COR-L47 (cell line): ENCODE measurements around the gene CES3.
A peak's percentile ranks its signal among the peaks of the same experiment; 100 is the strongest.
"Not testable (repeated sequence)": the region's sequence is repeated elsewhere in the genome, so short reads cannot be mapped to it uniquely, and the experiment has no call there.

ENCODE experiments used
- DNase-seq: peaks from one replicate; lab custom pipeline; 2025; lab: John Stamatoyannopoulos, UW

Gene CES3

DNA sequence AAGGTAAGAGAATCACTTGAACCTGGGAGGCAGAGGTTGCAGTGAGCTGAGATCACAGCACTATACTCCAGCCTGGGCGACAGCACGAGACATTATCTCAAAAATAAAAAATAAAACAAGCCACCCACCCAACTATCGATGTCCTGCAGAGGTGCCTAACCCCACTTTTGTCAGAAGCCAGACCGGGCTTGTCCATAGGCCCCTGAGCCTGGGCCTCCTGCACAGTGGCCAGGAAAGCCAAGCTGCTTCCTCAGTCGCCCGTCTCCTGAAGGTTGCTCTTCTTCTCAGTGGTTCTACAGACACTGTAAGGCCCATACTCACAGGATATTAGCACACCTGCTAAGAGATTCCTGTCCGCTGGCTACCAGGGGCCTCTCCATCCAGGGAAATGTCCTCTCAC, 14.5 kb upstream of the CES3 start:
- no peak for DNase-seq

DNA sequence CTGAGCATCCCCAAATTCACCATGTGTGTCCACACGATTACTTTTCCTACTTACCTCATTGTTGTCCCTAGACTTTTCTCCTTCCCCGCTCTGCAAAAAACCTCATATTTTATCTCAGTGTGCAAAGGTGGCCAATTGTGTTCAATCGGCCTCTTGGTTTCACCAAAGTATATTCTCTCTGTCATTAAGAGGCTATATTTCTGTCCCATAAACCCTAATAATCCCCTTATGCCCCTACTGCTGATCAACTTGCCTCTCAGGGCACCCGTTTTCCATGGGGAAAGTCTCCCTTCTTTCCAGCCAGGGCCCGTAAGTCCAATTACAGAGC, 14.1 kb upstream of the CES3 start:
- no peak for DNase-seq

DNA sequence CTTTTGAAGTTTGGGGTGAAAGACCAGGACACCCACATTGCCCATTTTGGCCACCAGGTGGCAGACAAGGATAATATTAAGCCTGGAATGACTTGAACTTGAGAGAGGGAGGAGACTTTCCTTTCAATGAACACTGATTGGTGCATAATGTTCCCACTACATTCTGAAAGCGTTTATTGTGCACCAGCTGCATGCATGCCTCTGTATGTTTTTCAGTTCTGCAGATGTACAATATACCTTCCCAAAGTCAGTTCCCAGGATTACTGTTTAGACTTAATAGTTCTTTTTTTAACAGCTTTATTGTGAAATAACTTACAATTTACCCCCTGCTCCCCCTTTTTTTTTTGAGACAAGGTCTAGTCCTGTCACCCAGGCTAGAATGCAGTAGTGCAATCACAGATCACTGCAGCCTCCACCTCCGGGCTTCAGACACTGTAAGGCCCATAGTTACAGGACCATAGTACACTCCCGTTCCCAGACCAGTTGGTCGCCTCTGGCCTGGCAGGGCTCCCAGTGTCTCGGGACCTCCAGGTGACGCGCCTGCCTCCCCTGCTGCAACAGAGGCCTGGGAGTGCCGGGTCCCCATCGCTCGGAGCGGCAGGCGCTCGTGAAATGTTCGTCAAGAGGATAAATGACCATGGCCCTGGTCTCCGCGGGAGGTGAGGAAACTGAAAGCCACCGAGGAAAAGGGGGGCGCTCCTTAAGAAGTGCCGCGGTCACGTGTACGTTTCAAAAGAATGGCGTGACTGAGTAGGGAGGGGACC, 13.6 kb upstream of the CES3 start:
- peak; percentile 72 for DNase-seq

- DNase-seq: no peak
Measured at GRCh38 chr16:66948134-66948836, 12.8 kb upstream of the CES3 start.

- DNase-seq: no peak
Measured at GRCh38 chr16:66948837-66949225, 12.2 kb upstream of the CES3 start.

- DNase-seq: no peak
Measured at GRCh38 chr16:66949472-66949871, 11.6 kb upstream of the CES3 start.

GRCh38 chr16:66950437-66950836, 10.6 kb upstream of the CES3 start:
- no peak for DNase-seq

DNA sequence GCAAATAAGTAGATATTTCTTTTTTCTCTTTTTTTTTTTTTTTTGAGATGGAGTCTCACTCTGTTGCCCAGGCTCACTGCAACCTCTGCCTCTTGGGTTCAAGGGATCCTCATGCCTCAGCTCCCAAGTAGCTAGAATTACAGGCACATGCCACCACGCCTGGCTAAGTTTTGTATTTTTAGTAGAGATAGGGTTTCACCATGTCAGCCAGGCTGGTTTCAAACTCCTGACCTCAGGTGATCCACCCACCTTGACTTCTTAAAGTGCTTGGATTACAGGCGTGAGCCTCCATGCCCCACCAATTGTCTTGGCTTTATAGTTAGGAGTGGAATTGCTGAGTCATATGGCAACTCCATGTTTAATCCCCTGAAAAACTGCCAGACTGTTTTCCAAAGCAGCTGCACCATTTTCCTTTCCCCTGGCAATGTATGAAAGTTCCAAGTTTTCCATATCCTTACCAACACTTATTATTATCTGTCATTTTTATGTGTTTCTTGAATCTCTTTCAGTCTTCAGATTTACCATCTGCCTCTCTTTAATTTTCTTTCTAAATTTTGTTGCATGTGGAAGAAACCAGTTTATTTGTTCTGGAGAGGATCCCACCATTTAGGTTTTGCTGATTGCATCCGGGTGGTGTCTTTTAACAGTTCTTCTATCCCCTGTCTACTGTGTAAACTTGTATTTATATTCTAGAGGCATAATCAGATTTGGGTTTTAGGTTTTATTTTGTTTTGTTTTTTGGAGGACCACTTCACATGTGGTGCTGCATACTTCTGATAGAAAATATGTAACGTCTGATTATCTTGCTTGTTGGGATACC, 9.9 kb upstream of the CES3 start:
- no peak for DNase-seq

- DNase-seq: no peak
Measured at GRCh38 chr16:66952430-66953110, 8.5 kb upstream of the CES3 start.

GRCh38 chr16:66953462-66954096, 7.5 kb upstream of the CES3 start:
- DNase-seq: no peak

DNA sequence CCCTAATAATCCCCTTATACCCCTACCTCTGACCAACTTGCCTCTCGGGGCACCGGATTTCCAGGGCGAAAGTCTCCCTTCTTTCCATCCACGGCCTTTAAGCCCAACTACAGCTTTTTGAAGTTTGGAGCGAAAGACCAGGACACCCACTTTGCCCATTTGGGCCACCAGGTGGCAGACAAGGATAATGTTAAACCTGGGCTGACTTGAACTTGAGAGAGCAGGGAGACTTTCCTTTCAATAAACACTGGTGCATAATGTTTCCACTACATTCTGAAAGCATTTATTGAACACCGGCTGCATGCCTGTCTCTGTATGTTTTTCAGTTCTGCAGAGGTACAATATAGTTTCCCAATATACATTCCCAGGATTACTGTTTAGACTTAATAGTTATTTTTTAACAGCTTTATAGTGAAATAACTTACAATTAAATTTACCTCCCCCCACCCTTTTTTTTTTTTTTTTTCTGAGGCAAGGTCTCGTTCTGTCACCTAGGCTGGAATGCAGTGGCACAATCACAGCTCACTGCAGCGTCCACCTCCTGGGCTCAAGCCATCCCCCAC, 6.9 kb upstream of the CES3 start:
- peak; percentile 63 for DNase-seq

DNA sequence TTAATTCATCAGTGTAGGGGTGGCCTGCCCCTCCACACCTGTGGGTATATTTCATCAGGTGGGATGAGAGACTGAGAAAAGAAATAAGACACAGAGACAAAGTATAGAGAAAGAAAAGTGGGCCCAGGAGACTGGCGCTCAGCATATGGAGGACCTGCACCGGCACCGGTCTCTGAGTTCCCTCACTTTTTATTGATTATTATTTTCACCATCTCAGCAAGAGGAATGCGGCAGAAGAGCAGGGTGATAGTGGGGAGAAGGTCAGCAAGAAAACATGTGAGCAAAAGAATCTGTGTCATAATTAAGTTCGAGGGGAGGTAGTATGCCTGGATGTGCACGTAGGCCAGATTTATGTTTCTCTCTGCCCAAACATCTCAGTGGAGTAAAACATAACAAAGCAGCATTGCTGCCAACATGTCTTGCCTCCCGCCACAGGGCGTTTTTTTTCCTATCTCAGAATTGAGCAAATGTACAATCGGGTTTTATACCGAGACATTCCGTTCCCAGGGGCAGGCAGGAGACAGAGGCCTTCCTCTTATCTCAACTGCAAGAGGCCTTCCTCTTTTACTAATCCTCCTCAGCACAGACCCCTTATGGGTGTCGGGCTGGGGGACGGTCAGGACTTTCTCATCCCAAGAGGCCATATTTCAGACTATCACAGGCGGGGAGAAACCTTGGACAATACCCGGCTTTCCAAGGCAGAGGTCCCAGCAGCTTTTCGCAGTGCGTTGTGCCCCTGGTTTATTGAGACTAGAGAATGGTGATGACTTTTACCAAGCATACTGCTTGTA, 5.5 kb upstream of the CES3 start:
- DNase-seq: not testable (repeated sequence)

DNA sequence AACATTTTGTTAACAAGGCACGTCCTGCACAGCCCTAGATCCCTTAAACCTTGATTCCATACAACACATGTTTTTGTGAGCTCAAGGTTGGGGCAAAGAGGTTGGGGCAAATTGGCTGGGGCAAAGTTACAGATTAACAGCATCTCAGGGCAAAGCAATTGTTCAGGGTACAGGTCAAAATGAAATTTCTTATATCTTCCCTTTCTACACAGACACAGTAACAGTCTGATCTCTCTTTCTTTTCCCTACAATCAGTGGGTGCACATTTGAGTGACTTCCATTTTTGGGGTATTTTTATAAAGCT, 5.0 kb upstream of the CES3 start:
- not testable (repeated sequence) for DNase-seq

DNA sequence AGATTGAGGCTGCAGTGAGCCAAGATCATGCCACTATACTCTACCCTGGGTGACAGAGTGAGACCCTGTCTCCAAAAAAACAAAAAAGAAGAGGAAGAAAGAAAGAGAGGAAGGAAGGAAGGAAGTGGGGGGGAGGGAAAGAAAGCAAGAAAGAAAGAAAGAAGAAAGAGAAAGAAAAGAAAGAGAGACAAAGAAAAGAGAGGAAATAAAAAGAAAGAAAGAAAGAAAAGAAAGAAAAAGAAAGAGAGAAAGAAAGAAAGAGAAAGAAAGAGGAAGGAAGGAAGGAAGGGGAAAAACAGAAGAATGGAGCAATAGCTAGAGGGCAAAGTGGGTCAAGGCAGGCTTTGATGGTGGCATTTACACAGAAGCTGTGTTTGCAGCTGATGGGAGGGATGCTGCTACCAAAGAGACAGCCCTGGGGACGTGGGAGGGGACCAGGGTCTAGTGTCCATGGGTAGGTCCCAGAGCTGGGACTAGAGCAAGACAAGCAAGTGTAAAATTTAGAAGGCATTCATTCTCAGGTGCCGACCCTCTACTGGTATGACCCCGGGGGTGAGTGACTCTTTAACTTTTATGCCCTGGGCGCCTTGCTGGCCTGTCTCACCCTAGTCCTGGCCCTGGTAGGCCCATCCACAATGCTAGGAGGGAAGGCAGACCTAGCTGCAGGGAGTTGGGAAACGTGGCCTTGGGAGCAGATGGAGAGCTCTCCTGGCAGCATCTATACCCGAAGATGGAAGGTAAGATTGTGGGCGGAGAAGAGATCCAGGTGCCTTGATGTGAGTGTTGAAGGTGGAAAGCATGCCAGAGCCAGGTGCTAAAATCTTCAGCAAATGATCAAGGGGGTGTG, 2.0 kb upstream of the CES3 start:
- DNase-seq: no peak

- no peak for DNase-seq
Measured at GRCh38 chr16:66959704-66960161, 1.3 kb upstream of the CES3 start.

DNA sequence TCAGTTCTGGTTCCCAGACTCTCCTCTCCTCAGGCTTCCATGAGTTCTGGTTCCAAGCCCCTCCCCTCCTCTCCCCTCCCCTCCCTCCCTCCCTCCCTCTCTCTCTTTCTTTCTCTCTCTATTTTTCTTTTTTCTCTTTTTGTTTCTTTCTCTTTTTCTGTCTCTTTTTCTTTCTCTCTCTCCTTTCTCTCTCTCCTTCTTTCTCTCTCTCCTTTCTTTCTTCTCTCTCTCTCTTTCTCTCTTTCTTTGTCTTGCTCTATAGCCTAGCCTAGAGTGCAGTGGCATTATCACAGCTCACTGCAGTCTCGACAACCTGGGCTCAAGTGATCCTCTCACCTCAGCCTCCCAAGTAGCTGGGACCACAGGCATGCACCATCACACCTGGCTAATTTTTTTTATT, 796 bp upstream of the CES3 start:
- no peak for DNase-seq

DNA sequence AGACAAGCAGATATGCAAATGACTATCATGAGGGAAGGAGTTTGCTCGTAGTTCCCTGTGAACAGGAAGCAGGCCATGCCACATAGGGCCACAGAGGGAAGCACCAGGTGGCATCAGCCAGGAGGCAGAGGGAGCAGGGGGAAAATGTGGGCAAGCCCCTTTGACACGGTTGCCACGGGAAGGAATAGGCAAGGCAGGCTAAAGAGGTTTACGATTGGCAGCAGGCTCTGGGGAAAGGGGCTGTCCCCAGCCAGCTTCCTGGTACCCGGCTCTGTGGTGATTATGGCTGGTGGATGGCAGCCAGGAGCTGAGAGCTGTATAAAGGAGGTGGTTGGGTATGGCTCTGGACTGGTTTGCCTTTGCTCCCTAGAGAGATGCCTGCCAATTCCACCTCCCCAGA, 848 bp downstream of the CES3 start:
- DNase-seq: no peak

DNA sequence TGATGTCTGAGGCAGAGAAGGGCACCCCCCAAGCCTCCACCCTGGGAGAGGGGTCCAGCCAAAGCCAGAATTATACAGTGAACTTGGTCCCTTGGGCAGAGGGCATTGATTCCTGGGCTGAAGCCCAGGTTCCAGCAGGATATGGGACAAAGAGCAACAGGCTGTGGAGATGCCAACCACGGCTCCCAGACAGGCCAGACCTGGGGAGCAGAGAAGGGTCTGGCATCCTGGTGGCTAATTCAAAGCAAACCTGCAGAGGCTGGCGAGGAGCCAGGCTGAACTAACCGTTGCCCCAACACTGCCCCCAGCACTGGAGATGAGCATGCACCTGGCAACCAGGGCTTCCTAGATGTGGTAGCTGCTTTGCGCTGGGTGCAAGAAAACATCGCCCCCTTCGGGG, 3.0 kb downstream of the CES3 start:
- DNase-seq: peak; percentile 62

DNA sequence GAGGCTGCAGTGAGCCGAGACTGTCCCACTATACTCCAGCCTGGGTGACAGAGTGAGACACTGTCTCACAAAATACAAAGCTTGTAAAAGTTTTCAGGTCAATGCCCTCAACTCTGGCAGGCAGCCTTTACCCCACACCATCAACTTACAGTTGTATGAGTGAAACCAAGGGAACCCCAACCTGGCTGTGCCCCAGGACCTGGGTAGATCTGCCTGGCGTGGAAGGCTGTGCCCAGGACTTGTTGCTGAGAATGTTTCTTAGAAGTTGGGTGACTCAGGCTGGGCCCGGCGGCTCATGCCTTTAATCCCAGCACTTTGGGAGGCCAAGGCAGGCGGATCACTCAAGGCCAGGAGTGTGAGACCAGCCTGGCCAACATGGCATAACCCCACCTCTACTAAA, 7.8 kb downstream of the CES3 start:
- no peak for DNase-seq
